Measurements from ENCODE around the gene ZNF235.
A peak's percentile ranks its signal among the peaks of the same experiment; 100 is the strongest.
"Not testable (repeated sequence)": the region's sequence is repeated elsewhere in the genome, so short reads cannot be mapped to it uniquely, and the experiment has no call there.

Gene ZNF235

DNA sequence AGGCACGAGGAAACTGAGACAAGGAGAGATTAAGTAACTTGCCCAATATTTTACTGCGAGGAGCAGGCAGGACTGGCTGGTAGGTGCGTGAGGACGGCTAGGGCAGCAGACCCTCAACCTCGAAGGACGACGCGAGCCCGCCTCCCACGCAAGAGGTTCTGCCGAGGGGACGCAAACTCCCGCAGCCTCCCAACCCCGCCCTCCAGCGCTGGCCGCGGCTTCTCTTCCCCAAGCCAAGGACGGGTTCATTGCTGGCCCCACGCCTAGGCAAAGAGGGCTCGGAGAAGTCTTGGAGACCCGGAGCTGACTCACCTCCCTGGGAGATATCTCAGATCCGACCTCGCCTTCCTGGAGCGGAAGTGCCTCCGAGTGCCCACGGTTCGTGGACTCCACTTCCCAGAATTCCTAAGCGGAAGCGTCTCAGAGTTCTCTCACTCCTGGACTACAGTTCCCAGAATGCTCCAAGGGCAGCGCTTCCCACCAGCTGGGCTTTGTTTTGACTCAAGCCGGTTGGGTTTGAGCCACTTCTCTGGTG is at the start of gene ZNF235:
ZNF235 (minus strand) TSS at position 367 of the 535 bp plus-strand sequence. CDS start 1,621 bp downstream, outside the sequence.
- Histone ChIP-seq H3K4me3 (peak within 1 kb of the TSS; percentile 88), H3K27me3 (no peaks in the 10 kb centered on the region), H3K4me2 (peak within 1 kb of the TSS; percentile 95), H3K27ac (peak within 1 kb of the TSS; percentile 68), H3K4me1 (peaks cover 16% of the 10 kb centered on the region), H4K20me1 (no peaks in the 10 kb centered on the region), H3K9me3 (no peaks in the 10 kb centered on the region), H3K9ac (peak within 1 kb of the TSS; percentile 81), H3K36me3 (peaks cover 22% of the 10 kb centered on the region)
- TF ChIP-seq Cebpa-rat (IDR thresholded peaks at IDR 0.05): no peak

DNA sequence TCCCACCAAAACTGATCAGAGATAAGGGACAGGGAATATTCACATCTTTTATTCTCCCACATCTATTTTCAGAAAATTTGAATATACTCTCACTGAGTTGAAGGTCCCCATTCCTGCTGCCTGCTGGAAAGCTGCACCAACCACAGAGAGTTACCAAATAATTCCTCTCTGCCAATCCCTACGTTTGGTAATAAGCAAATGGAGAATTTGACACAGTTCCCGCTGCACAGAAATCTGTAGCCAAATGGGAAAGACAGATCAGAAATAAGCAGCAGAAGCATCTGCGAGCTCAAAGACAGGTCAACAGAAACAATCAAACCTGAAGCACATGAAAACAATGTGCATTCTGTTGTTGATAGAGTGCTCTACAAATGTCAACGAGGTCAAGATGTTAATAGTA is 41.7 kb upstream of the ZNF235 start:
- no peak for TF ChIP-seq Cebpa-rat (IDR thresholded peaks at IDR 0.05)
- Histone ChIP-seq H3K9me3 (peaks cover 10% of the 10 kb centered on the region; the same call in 1 of the 2 replicates), H3K4me1 (peaks cover 12% of the 10 kb centered on the region; the same call in 1 of the 2 replicates), H3K27ac (no peak overlapping the region), H3K36me3 (no peaks in the 10 kb centered on the region), H3K4me3 (no peak overlapping the region), H3K27me3 (no peaks in the 10 kb centered on the region), H3K9ac (no peak overlapping the region), H3K4me2 (no peak overlapping the region), H4K20me1 (no peaks in the 10 kb centered on the region)

DNA sequence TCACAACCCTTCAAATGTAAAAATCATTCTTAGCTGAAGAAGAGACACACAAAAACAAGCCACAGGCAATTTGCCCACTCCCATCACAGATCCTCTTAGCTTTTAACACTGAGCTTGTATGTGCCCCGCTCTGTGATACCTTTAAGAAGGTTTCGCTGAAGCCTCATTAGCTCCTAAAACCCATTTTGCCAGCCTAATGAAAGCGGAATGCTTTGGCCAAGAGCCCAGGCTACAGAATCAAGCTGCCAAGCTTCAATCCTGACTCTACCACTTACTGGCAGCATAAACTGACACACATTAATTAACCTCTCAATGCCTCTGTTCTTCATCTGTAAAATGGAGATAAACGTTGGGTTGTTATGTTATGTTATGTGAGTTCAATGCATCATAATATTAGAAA is 41.1 kb upstream of the ZNF235 start:
- peaks cover 10% of the 10 kb centered on the region; the same call in 1 of the 2 replicates for H3K9me3 ChIP-seq
- no peak overlapping the region for H3K4me2 ChIP-seq
- no peak overlapping the region for H3K4me3 ChIP-seq
- no peak overlapping the region for H3K27ac ChIP-seq
- no peaks in the 10 kb centered on the region for H3K36me3 ChIP-seq
- TF ChIP-seq Cebpa-rat (IDR thresholded peaks at IDR 0.05): no peak
- no peaks in the 10 kb centered on the region for H4K20me1 ChIP-seq
- no peak overlapping the region for H3K9ac ChIP-seq
- H3K27me3 ChIP-seq: no peaks in the 10 kb centered on the region
- H3K4me1 ChIP-seq: peaks cover 12% of the 10 kb centered on the region; the same call in 1 of the 2 replicates

DNA sequence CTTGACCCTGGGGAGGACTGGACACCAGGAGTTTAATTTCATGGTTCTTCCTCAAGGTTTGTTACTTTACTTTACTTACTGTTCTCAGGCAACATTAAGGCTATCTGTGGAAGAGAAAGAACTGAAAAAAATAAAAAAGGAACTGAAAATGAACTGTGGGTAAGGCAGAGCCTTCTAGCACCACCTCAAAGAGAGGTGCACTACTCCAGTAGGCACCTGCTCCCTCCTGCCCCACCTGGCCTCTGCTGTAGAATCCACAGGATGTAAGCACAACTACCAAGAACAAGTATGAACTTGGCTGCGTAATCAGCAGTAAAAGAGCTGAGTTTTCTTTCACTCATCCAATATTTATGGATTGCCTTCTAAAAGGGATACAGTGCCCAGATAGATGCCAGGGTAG is 39.4 kb upstream of the ZNF235 start:
- H3K4me3 ChIP-seq: no peak overlapping the region
- H3K4me2 ChIP-seq: no peak overlapping the region
- H3K4me1 ChIP-seq: peaks cover 12% of the 10 kb centered on the region; the same call in 1 of the 2 replicates

DNA sequence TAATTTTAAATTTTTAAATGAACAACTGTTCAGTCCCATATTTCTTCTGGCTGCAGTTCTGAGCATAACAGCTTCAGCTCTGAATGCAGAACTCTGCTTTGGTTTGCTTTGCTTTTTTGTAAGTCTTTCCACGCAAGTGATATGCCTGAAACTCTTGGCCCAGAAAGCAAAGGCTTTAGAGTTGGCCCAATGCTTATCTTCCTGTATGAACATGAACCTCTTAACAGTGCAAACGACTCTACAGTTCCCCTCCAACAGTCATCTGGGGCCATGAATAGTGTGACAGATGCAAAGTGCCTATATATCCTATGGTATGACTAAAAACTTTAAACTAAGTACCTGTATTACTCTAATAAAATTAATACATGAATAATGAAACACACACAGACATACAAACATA is 37.0 kb upstream of the ZNF235 start:
- Histone ChIP-seq H3K4me3 (no peak overlapping the region), H4K20me1 (no peaks in the 10 kb centered on the region), H3K9me3 (peaks cover 6% of the 10 kb centered on the region; the same call in 1 of the 2 replicates), H3K36me3 (no peaks in the 10 kb centered on the region), H3K27me3 (no peaks in the 10 kb centered on the region), H3K4me2 (no peak overlapping the region), H3K4me1 (peaks cover 12% of the 10 kb centered on the region; the same call in 1 of the 2 replicates), H3K9ac (no peak overlapping the region), H3K27ac (no peak overlapping the region)
- no peak for TF ChIP-seq Cebpa-rat (IDR thresholded peaks at IDR 0.05)

More for the DNA sequence above, 39.4 kb upstream of the ZNF235 start:
- H3K27me3 ChIP-seq: no peaks in the 10 kb centered on the region
- H3K36me3 ChIP-seq: no peaks in the 10 kb centered on the region
- no peak for TF ChIP-seq Cebpa-rat (IDR thresholded peaks at IDR 0.05)
- no peak overlapping the region for H3K9ac ChIP-seq
- H4K20me1 ChIP-seq: no peaks in the 10 kb centered on the region
- H3K9me3 ChIP-seq: peaks cover 10% of the 10 kb centered on the region
- H3K27ac ChIP-seq: no peak overlapping the region

DNA sequence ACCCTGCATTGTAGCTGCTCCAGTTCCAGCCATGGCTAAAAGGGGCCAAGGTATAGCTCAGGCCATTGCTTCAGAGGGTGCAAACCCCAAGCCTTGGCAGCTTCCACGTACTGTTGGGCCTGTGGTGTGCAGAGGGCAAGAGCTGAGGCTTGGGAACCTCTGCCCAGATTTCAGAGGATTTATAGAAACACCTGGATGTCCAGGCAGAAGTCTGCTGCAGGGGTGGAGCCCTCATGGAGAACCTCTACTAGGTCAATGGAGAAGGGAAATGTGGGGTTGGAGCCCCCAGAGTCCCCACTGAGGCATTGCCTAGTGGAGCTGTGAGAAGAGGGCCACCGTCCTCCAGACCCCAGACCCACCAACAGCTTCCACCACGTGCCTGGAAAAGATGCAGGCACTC is 29.8 kb upstream of the ZNF235 start:
- H3K27me3 ChIP-seq, H3K4me1 ChIP-seq, H4K20me1 ChIP-seq, H3K27ac ChIP-seq, H3K4me2 ChIP-seq, H3K36me3 ChIP-seq, H3K9ac ChIP-seq: not testable (repeated sequence)
- Histone ChIP-seq H3K4me3 (peak overlapping the region; percentile 23; the same call in 1 of the 2 replicates), H3K9me3 (peaks cover 64% of the 10 kb centered on the region)

DNA sequence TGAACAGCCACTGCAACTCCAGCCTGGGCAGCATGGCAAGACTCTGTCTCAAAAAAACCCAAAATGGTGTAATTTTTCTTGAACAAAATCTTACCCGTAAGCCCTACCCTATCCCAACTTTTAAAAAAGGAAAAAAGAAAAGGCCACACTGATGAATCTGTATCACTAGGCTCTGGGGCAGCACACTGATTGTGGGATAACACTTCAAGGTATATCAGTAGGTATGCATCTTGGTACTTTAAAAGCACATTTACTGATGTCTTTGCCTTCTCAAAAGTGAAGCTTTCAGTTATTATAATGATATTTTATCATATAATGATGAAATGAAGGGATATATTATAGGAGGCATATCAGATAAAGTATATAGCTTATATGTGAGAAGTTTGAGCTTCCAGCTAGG is 27.3 kb upstream of the ZNF235 start:
- no peak overlapping the region for H3K9ac ChIP-seq
- H3K4me1 ChIP-seq: no peaks in the 10 kb centered on the region
- H3K36me3 ChIP-seq: peaks cover 7% of the 10 kb centered on the region; the same call in 1 of the 2 replicates
- H3K27me3 ChIP-seq: no peaks in the 10 kb centered on the region
- no peak overlapping the region for H3K4me2 ChIP-seq
- no peak overlapping the region for H3K27ac ChIP-seq
- H3K9me3 ChIP-seq: peaks cover 64% of the 10 kb centered on the region
- TF ChIP-seq Cebpa-rat (IDR thresholded peaks at IDR 0.05): no peak
- no peaks in the 10 kb centered on the region for H4K20me1 ChIP-seq
- H3K4me3 ChIP-seq: no peak overlapping the region

DNA sequence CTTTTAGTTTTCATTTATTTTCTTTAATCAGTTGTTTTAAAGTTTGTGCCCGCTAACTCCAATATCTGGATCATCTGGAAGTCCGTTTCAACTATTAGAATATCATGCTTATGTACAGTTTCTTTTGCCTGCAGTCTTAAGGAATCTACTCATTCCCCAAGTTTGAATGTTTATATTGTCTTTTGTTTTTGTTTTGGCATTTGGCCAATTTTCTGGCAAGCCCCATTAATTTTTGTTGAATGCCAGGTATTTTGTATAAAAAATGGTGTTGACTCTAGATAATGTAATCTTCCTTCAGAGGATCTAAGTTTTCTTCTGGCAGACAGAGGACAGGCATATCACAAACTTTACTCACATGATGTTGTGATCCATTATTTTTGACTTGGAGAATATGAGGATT is 11.1 kb upstream of the ZNF235 start:
- Histone ChIP-seq H3K27me3 (no peaks in the 10 kb centered on the region), H3K27ac (no peak overlapping the region), H3K4me2 (no peak overlapping the region), H3K4me1 (peaks cover 8% of the 10 kb centered on the region), H3K36me3 (no peaks in the 10 kb centered on the region), H3K4me3 (no peak overlapping the region), H3K9me3 (peaks cover 5% of the 10 kb centered on the region; the same call in 1 of the 2 replicates), H4K20me1 (no peaks in the 10 kb centered on the region), H3K9ac (no peak overlapping the region)
- TF ChIP-seq Cebpa-rat (IDR thresholded peaks at IDR 0.05): no peak

DNA sequence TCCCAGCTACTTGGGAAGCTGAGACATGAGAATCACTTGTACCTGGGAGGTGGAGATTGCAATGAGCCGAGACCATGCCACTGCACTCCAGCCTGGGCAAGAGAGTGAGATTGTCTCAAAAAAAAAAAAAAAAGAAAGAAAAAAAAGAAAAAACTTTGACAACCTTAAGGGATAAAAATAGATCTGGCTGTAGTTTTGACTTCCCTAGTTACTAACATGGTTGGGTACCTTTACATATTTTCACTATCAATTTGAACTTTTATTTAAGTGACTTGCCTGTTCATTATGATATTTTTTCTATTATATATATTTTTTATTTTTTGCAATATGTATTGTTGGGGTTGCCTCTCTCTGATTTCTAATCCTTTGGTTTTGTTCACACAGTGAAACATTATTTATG is 8.4 kb upstream of the ZNF235 start:
- 0 out of 2 replicates have a peak overlapping the region, but pooled peaks have one; percentile 24 for H3K4me2 ChIP-seq
- no peaks in the 10 kb centered on the region for H3K36me3 ChIP-seq
- no peaks in the 10 kb centered on the region for H4K20me1 ChIP-seq
- H3K27me3 ChIP-seq: no peaks in the 10 kb centered on the region
- no peak overlapping the region for H3K9ac ChIP-seq
- peaks cover 8% of the 10 kb centered on the region for H3K4me1 ChIP-seq
- H3K4me3 ChIP-seq: no peak overlapping the region
- no peak overlapping the region for H3K27ac ChIP-seq
- H3K9me3 ChIP-seq: no peaks in the 10 kb centered on the region
- no peak for TF ChIP-seq Cebpa-rat (IDR thresholded peaks at IDR 0.05)

DNA sequence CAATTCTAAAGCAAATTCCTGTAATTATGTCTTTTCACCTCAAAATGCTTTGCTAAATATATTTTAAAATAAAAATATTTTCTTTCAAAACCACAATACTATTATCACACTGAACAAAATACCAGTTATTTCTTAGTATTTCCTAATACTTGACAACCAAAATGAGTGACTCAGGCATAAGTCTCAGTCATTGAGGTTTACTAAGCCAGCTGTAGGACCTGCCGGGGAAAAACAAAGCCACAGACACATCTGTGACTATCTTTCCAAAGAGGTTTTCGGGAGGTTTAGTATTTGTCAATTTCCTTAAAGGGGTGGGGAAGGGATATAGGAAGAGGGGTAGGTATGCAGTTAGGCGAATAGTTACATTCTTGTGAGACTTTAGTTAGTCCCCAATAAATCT is 3.2 kb upstream of the ZNF235 start:
- no peaks in the 10 kb centered on the region for H3K9me3 ChIP-seq
- no peak overlapping the region for H3K4me3 ChIP-seq
- no peak for TF ChIP-seq Cebpa-rat (IDR thresholded peaks at IDR 0.05)
- H3K4me1 ChIP-seq: peaks cover 19% of the 10 kb centered on the region
- no peaks in the 10 kb centered on the region for H3K36me3 ChIP-seq
- H3K9ac ChIP-seq: no peak overlapping the region
- no peaks in the 10 kb centered on the region for H3K27me3 ChIP-seq
- H4K20me1 ChIP-seq: no peaks in the 10 kb centered on the region
- H3K27ac ChIP-seq: no peak overlapping the region
- no peak overlapping the region for H3K4me2 ChIP-seq

DNA sequence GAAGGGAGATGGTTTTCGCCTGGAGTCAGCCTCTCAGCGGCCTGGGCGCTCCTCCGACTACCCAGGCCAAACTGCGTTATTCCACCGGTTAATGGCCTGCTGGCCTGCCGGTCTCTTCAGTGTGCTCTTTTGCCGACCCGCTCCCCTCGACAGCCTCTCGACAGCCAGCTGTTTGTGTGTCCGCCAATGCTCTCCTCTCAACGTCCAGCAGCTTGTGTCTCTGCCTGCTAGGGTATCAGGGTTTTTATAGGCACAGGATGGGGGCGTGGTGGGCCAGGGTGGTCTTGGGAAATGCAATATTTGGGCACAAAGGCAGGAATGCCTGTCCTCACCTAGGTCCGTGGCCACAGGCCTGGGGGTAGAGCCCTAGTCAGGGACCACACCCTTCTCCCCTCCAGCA is 1.5 kb upstream of the ZNF235 start:
- H3K36me3 ChIP-seq: peaks cover 9% of the 10 kb centered on the region
- no peaks in the 10 kb centered on the region for H3K9me3 ChIP-seq
- H3K4me1 ChIP-seq: peaks cover 16% of the 10 kb centered on the region
- TF ChIP-seq Cebpa-rat (IDR thresholded peaks at IDR 0.05): no peak
- H3K9ac ChIP-seq: no peak overlapping the region
- H3K4me2 ChIP-seq: no peak overlapping the region
- H3K27me3 ChIP-seq: no peaks in the 10 kb centered on the region
- no peak overlapping the region for H3K4me3 ChIP-seq
- no peak overlapping the region for H3K27ac ChIP-seq
- H4K20me1 ChIP-seq: no peaks in the 10 kb centered on the region
